ENCODE results near the gene MED7. TPM values are rescaled to one million over a fixed set of nuclear protein-coding genes. Genes with fewer than 3 reads are reported as not detected.

MED7 gene
- total and polyA plus RNA-seq, 9 of the 15 experiments (the other 6 are each of a cell fraction or from before 2014, with no cell fraction given), result 4.5 to 38.7 (median 12.2) TPM

DNA sequence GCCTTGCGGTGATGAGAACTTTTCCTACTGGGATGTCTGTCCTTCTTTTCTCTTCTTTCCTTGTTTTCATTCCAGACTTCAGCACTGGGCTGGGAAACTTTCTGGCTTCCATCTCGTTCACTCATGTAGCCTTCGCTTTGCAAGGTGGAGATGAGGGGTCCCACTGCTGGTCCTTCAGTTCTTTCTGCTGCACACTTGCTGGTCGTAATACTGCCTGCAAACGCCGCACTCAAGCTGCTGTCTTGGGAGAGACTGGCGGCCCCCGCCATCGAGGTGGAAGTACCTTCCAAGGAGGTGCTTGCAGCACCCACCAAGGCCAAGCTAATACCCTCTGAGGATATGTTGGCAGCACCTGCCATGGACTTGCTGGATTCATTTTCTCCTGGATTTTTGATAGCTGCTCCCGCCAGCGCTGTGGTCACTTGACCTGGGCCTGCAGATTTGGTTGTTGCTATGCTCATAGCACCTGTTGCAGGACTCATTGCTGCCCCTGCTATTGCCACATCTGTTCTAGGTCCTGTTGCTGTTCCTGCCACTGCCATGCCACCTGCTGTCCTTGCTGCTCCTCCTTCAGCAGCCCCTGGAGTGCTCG is 20.4 kb upstream of the MED7 start (continued):
- no peak for TF ChIP-seq REST (IDR thresholded peaks at IDR 0.05; ENCODE audit: borderline replicate concordance)
- TF ChIP-seq REST (CRISPR knock-in tag; IDR thresholded peaks at IDR 0.05; ENCODE audit: low read depth), result no peak
- no peak for TF ChIP-seq ZNF23 (CRISPR knock-in tag; IDR thresholded peaks at IDR 0.05)
- no peak for TF ChIP-seq KAT8 (IDR thresholded peaks at IDR 0.05; ENCODE audit: low read depth)
- TF ChIP-seq PHF20 (IDR thresholded peaks at IDR 0.05; ENCODE audit: partially characterized antibody), result no peak
- TF ChIP-seq TARDBP (IDR thresholded peaks at IDR 0.05), result no peak
- no peak for TF ChIP-seq THAP12 (CRISPR knock-in tag; IDR thresholded peaks at IDR 0.05)
- TF ChIP-seq, protein P1, sequence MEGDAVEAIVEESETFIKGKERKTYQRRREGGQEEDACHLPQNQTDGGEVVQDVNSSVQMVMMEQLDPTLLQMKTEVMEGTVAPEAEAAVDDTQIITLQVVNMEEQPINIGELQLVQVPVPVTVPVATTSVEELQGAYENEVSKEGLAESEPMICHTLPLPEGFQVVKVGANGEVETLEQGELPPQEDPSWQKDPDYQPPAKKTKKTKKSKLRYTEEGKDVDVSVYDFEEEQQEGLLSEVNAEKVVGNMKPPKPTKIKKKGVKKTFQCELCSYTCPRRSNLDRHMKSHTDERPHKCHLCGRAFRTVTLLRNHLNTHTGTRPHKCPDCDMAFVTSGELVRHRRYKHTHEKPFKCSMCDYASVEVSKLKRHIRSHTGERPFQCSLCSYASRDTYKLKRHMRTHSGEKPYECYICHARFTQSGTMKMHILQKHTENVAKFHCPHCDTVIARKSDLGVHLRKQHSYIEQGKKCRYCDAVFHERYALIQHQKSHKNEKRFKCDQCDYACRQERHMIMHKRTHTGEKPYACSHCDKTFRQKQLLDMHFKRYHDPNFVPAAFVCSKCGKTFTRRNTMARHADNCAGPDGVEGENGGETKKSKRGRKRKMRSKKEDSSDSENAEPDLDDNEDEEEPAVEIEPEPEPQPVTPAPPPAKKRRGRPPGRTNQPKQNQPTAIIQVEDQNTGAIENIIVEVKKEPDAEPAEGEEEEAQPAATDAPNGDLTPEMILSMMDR (IDR thresholded peaks at IDR 0.05 in 2 of 3, conservative IDR thresholded peaks at IDR 0.05 in 1 of 3; ENCODE audit: insufficient read depth in 2 of 3, low read depth in 1 of 3, low read length in 3 of 3), result no peak
- TF ChIP-seq SIX5 (IDR thresholded peaks at IDR 0.05; ENCODE audit: borderline replicate concordance in 1 of 2, insufficient read depth in 1 of 2, low read depth in 1 of 2, low read length in 2 of 2), result no peak
